ENCODE measurements around the gene RAB43.
"Not testable (repeated sequence)": the region's sequence is repeated elsewhere in the genome, so short reads cannot be mapped to it uniquely, and the experiment has no call there.

Gene RAB43

GRCh38 chr3:129105862-129106261 lies 15.7 kb downstream of the RAB43 start:
- no peaks in the 10 kb centered on the region for H3K27me3 ChIP-seq (ENCODE audit: control insufficient read depth, insufficient read depth, low read length)
- no peak overlapping the region for H3K9ac ChIP-seq (ENCODE audit: low read length)

GRCh38 chr3:129104498-129105079 lies 17.0 kb downstream of the RAB43 start:
- Histone ChIP-seq H3K9ac (ENCODE audit: low read length) (no peak overlapping the region), H3K4me3 (ENCODE audit: low read length) (no peak overlapping the region), H3K27me3 (ENCODE audit: control insufficient read depth, insufficient read depth, low read length) (no peaks in the 10 kb centered on the region), H3K4me1 (ENCODE audit: control insufficient read depth, low read depth, low read length) (no peaks in the 10 kb centered on the region), H3K9me3 (ENCODE audit: control insufficient read depth, low read depth, low read length) (no peaks in the 10 kb centered on the region), H3K27ac (ENCODE audit: low read length) (no peak overlapping the region), H3K36me3 (ENCODE audit: control insufficient read depth, low read depth, low read length) (no peaks in the 10 kb centered on the region)

More at GRCh38 chr3:129105862-129106261, 15.7 kb downstream of the RAB43 start:
- Histone ChIP-seq H3K9me3 (ENCODE audit: control insufficient read depth, low read depth, low read length) (no peaks in the 10 kb centered on the region), H3K4me3 (ENCODE audit: low read length) (no peak overlapping the region), H3K36me3 (ENCODE audit: control insufficient read depth, low read depth, low read length) (no peaks in the 10 kb centered on the region), H3K27ac (ENCODE audit: low read length) (no peak overlapping the region), H3K4me1 (ENCODE audit: control insufficient read depth, low read depth, low read length) (no peaks in the 10 kb centered on the region)

GRCh38 chr3:129104051-129104450 lies 17.6 kb downstream of the RAB43 start:
- Histone ChIP-seq H3K9me3 (ENCODE audit: control insufficient read depth, low read depth, low read length) (no peaks in the 10 kb centered on the region), H3K4me3 (ENCODE audit: low read length) (no peak overlapping the region), H3K27ac (ENCODE audit: low read length) (no peak overlapping the region), H3K27me3 (ENCODE audit: control insufficient read depth, insufficient read depth, low read length) (no peaks in the 10 kb centered on the region), H3K4me1 (ENCODE audit: control insufficient read depth, low read depth, low read length) (no peaks in the 10 kb centered on the region), H3K9ac (ENCODE audit: low read length) (no peak overlapping the region), H3K36me3 (ENCODE audit: control insufficient read depth, low read depth, low read length) (no peaks in the 10 kb centered on the region)

DNA sequence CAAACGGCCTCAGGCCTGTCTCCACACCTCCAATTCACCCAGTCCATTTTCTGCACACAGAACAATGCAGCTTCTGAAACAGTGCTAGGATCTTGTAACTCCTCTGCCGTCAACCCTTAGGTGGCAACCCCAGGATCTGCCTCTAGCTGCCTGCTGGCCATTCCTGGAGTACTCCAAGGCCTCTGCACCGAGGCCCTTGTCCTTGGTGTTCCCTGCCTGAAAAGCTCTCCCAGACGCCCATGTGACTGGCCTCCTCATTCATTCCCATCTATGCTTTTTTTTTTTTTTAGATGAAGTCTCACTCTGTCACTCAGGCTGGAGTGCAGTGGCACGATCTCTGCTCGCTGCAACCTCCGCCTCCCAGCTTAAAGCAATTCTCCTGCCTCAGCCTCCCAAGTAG lies 18.3 kb downstream of the RAB43 start:
- Histone ChIP-seq H3K27me3 (ENCODE audit: control insufficient read depth, insufficient read depth, low read length) (no peaks in the 10 kb centered on the region), H3K27ac (ENCODE audit: low read length) (no peak overlapping the region), H3K9me3 (ENCODE audit: control insufficient read depth, low read depth, low read length) (no peaks in the 10 kb centered on the region), H3K36me3 (ENCODE audit: control insufficient read depth, low read depth, low read length) (no peaks in the 10 kb centered on the region), H3K4me3 (ENCODE audit: low read length) (no peak overlapping the region), H3K9ac (ENCODE audit: low read length) (no peak overlapping the region), H3K4me1 (ENCODE audit: control insufficient read depth, low read depth, low read length) (no peaks in the 10 kb centered on the region)

GRCh38 chr3:129101370-129102138 lies 20.1 kb downstream of the RAB43 start:
- Histone ChIP-seq H3K9me3 (ENCODE audit: control insufficient read depth, low read depth, low read length) (no peaks in the 10 kb centered on the region), H3K4me1 (ENCODE audit: control insufficient read depth, low read depth, low read length) (no peaks in the 10 kb centered on the region), H3K4me3 (ENCODE audit: low read length) (no peak overlapping the region), H3K36me3 (ENCODE audit: control insufficient read depth, low read depth, low read length) (no peaks in the 10 kb centered on the region), H3K9ac (ENCODE audit: low read length) (no peak overlapping the region), H3K27ac (ENCODE audit: low read length) (no peak overlapping the region), H3K27me3 (ENCODE audit: control insufficient read depth, insufficient read depth, low read length) (no peaks in the 10 kb centered on the region)

GRCh38 chr3:129100274-129100673 lies 21.3 kb downstream of the RAB43 start:
- H3K9me3 ChIP-seq (ENCODE audit: control insufficient read depth, low read depth, low read length), result no peaks in the 10 kb centered on the region
- H3K27me3 ChIP-seq (ENCODE audit: control insufficient read depth, insufficient read depth, low read length), result no peaks in the 10 kb centered on the region
- no peak overlapping the region for H3K4me3 ChIP-seq (ENCODE audit: low read length)
- no peaks in the 10 kb centered on the region for H3K36me3 ChIP-seq (ENCODE audit: control insufficient read depth, low read depth, low read length)
- H3K27ac ChIP-seq (ENCODE audit: low read length), result no peak overlapping the region
- H3K4me1 ChIP-seq (ENCODE audit: control insufficient read depth, low read depth, low read length), result no peaks in the 10 kb centered on the region
- no peak overlapping the region for H3K9ac ChIP-seq (ENCODE audit: low read length)

DNA sequence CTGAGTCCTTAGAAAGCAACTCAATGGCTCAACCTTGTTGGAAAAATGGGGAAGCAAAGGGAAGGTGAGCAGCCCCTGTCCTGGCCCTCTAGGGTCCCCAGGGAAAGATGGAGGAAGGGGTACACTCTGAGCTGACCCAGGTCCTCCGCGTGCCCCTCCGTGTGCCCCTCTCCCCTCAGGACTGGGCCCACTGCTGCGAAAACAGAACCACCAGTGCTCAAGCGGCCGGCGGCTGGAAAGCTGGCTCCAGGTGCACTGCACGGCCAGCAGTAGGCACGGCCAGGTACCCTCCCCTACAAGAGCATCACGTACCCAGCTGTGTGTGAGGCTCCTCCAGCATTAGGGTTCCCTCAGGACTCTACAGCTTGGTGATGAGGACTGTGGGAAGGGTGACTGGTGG lies 26.3 kb downstream of the RAB43 start:
- H3K4me1 ChIP-seq (ENCODE audit: control insufficient read depth, low read depth, low read length), result no peaks in the 10 kb centered on the region
- peaks cover 7% of the 10 kb centered on the region for H3K36me3 ChIP-seq (ENCODE audit: control insufficient read depth, low read depth, low read length)
- no peaks in the 10 kb centered on the region for H3K27me3 ChIP-seq (ENCODE audit: control insufficient read depth, insufficient read depth, low read length)
- H3K4me3 ChIP-seq (ENCODE audit: low read length), result no peak overlapping the region
- H3K9ac ChIP-seq (ENCODE audit: low read length), result no peak overlapping the region
- no peak overlapping the region for H3K27ac ChIP-seq (ENCODE audit: low read length)
- no peaks in the 10 kb centered on the region for H3K9me3 ChIP-seq (ENCODE audit: control insufficient read depth, low read depth, low read length)

DNA sequence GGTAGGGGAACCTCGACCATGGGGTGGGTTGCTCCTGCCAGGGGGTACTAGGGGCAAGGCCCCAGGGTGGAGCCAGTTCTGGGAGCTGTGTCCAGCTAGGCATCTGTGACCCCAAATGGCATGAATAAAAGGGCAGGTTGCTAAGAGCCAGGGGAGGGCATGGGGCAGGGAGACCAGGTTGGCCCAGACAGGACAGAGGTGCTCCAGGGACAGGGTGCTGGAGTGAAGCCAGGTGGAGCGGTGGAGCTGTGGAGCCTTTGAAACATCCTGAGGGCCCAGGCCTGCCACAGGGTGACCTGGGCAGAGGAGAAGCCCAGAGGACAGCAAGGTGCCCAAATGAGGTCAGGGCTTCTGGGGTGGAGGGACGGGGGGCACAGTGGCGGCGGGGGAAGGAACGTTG lies 33.3 kb downstream of the RAB43 start:
- not testable (repeated sequence) for H3K9ac ChIP-seq (ENCODE audit: low read length); H3K9me3 ChIP-seq (ENCODE audit: control insufficient read depth, low read depth, low read length); H3K4me1 ChIP-seq (ENCODE audit: control insufficient read depth, low read depth, low read length); H3K27ac ChIP-seq (ENCODE audit: low read length); H3K4me3 ChIP-seq (ENCODE audit: low read length); H3K36me3 ChIP-seq (ENCODE audit: control insufficient read depth, low read depth, low read length); H3K27me3 ChIP-seq (ENCODE audit: control insufficient read depth, insufficient read depth, low read length)

DNA sequence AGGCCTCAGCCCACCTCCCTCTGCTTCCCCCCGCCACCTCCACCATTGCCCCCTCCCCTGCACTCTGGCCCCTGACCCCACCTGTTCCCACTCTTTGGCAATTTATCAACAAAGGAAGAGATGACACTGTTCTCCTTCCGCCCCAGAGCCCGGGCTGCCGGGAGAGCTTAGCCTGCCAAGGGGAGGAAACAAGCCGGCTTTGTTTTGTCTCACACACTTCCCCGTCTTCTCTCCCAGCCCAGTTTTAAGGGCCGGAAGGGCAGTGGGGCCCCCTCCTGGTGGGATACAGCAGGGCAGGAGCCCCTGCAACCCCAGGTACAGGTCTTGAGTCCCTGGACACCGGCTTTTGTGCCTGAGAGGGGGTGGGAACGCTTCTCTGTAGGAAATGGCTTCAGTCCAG lies 33.7 kb downstream of the RAB43 start:
- H3K9me3 ChIP-seq (ENCODE audit: control insufficient read depth, low read depth, low read length); H3K27me3 ChIP-seq (ENCODE audit: control insufficient read depth, insufficient read depth, low read length): not testable (repeated sequence)

DNA sequence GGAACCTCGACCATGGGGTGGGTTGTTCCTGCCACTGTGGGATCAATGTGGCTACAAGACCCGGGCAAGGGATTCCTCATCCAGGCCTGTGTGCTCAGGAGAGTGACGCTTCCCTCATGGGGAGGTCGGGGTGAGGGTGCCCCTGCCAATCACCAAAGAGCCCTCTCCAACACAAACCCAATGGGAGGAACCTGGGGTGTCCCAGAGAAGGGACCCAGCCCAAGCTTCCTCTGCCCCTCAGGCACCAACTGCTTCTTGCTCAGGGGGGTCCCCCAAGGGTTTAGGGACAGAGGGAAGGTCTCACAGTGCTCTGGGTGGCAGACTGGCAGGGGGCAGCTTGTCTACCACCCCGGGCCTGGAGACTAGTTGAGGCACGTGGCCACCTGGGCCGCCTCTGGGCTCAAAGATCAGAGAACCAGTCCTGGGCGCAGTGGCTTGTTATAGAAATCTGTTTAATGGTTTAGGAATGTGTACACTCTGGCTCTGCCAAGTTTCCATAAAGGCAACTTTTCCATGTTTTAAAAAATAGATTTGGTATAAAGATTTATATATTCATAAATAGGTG lies 34.4 kb downstream of the RAB43 start:
- Histone ChIP-seq H3K27ac (ENCODE audit: low read length) (no peak overlapping the region), H3K36me3 (ENCODE audit: control insufficient read depth, low read depth, low read length) (peaks cover 3% of the 10 kb centered on the region)

More for the DNA sequence above, 33.7 kb downstream of the RAB43 start:
- H3K4me3 ChIP-seq (ENCODE audit: low read length); H3K27ac ChIP-seq (ENCODE audit: low read length); H3K4me1 ChIP-seq (ENCODE audit: control insufficient read depth, low read depth, low read length); H3K9ac ChIP-seq (ENCODE audit: low read length); H3K36me3 ChIP-seq (ENCODE audit: control insufficient read depth, low read depth, low read length): not testable (repeated sequence)

DNA sequence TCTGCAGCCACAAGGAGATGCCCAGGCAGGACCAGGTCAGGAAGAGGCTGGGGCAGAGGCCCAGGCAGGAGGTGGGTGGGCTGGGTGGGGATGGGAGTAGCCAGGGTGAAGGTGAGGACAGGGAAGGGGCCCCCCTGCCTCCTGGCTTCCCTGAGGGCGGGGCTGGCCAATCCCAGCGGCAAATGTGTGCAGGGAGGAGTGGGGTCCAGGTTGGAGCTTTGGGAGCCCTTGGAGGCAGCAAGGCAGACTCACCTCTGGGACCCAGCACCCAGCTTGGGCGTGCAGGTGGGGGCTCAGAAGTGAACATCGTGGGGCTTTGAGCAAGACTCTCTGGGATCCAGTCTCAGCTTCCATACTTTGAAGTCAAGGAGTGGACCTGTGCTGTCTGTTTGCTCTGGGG lies 35.8 kb downstream of the RAB43 start:
- H3K27me3 ChIP-seq (ENCODE audit: control insufficient read depth, insufficient read depth, low read length), result no peaks in the 10 kb centered on the region
- no peaks in the 10 kb centered on the region for H3K4me1 ChIP-seq (ENCODE audit: control insufficient read depth, low read depth, low read length)
- no peak overlapping the region for H3K27ac ChIP-seq (ENCODE audit: low read length)
- H3K36me3 ChIP-seq (ENCODE audit: control insufficient read depth, low read depth, low read length), result no peaks in the 10 kb centered on the region
- no peak overlapping the region for H3K9ac ChIP-seq (ENCODE audit: low read length)
- no peaks in the 10 kb centered on the region for H3K9me3 ChIP-seq (ENCODE audit: control insufficient read depth, low read depth, low read length)
- no peak overlapping the region for H3K4me3 ChIP-seq (ENCODE audit: low read length)

More for the DNA sequence above, 34.4 kb downstream of the RAB43 start:
- Histone ChIP-seq H3K4me3 (ENCODE audit: low read length) (no peak overlapping the region), H3K27me3 (ENCODE audit: control insufficient read depth, insufficient read depth, low read length) (no peaks in the 10 kb centered on the region), H3K4me1 (ENCODE audit: control insufficient read depth, low read depth, low read length) (no peaks in the 10 kb centered on the region), H3K9ac (ENCODE audit: low read length) (no peak overlapping the region), H3K9me3 (ENCODE audit: control insufficient read depth, low read depth, low read length) (no peaks in the 10 kb centered on the region)
